BJ (cell line): ENCODE results near the gene CASTOR2. TPM values are rescaled to one million over a fixed set of nuclear protein-coding genes. Genes with fewer than 3 reads are reported as not detected.
"Not testable (repeated sequence)": the region's sequence is repeated elsewhere in the genome, so short reads cannot be mapped to it uniquely, and the experiment has no call there.

Source experiments
- CTCF ChIA-PET: fragments of 350-600 bp; formaldehyde crosslinking; extraction: SDS; loops from one replicate; lab custom pipeline; 2021; ENCODE audit warnings: antibody characterized with exemption, inconsistent platforms; lab: Yijun Ruan, JAX
- POLR2A ChIA-PET: fragments of 300-600 bp; sonication (Branson Sonifier 250); formaldehyde crosslinking; extraction: SDS; loops from one replicate; lab custom pipeline; 2021; ENCODE audit warnings: antibody characterized with exemption; lab: Charles Lee
- DNase-seq: peaks from one replicate; pipeline ENCODE4 v3.0.0-alpha.2; 2011; ENCODE audit warnings: low read depth
- H3K27me3 ChIP-seq: 2 replicates; pipeline ENCODE4 v1.6.0; 2011; ENCODE audit warnings: low read length; ENCODE audit not compliant: control insufficient read depth, insufficient read depth
- H3K36me3 ChIP-seq: 2 replicates; pipeline ENCODE4 v1.5.1; 2011; ENCODE audit warnings: low read length; ENCODE audit not compliant: control insufficient read depth, insufficient read depth
- H3K4me3 ChIP-seq: 2 replicates; pipeline ENCODE4 v1.5.1; 2011; ENCODE audit warnings: low read depth, mild to moderate bottlenecking, control low read depth, low read length
- CTCF ChIP-seq: IDR thresholded peaks from 2 replicates; pipeline ENCODE4 v1.5.1; 2011; ENCODE audit warnings: low read depth, mild to moderate bottlenecking, control low read depth, inconsistent platforms, low read length, moderate library complexity; ENCODE audit not compliant: insufficient read depth
- polyA plus RNA-seq: library from polyadenylated mRNA; depleted of rRNA; stranded (reverse); fragments of >200 nt; gene quantifications from 2 replicates; pipeline ENCODE4 v1.2.3, GENCODE V29; 2011; rRNA removed

CASTOR2 gene
- polyA plus RNA-seq, 1 experiment, result 5.7 TPM

- ChIA-PET POLR2A (no interaction called here), CTCF (interaction anchor here (1.1 kb wide), 1 partner anchor 13 kb away, joined by 3 read pairs; no protein-coding TSS in a partner anchor)
- Histone ChIP-seq H3K27me3 (no peaks in the 10 kb centered on the region), H3K4me3 (peak overlapping the region; percentile 53), H3K36me3 (peaks cover 4% of the 10 kb centered on the region)
- no peak for TF ChIP-seq CTCF
- DNase-seq, result no peak
Measured at GRCh38 chr7:75072981-75073283, 108.4 kb downstream of the CASTOR2 start.

GRCh38 chr7:75074262-75074641 is 109.7 kb downstream of the CASTOR2 start:
- CTCF ChIA-PET, result interaction anchor here (0.6 kb wide), 1 partner anchor 1273 kb away, joined by 3 read pairs; no protein-coding TSS in a partner anchor
- H3K4me3 ChIP-seq, result peak overlapping the region; percentile 53
- POLR2A ChIA-PET, DNase-seq, H3K27me3 ChIP-seq, H3K36me3 ChIP-seq: not testable (repeated sequence)

Other genes with a start within 250 kb of the CASTOR2 start
- gene NCF1, start 190.7 kb upstream of the CASTOR2 start, polyA plus RNA-seq, result not detected in 2 replicates
- gene GTF2IRD2, start 113.1 kb upstream of the CASTOR2 start, polyA plus RNA-seq, result 15.3 and 17.6 TPM in 2 replicates
- gene RCC1L, start 109.1 kb downstream of the CASTOR2 start, polyA plus RNA-seq, result 52.2 and 54.1 TPM in 2 replicates
- 16.9 and 20.2 TPM in 2 replicates for gene GTF2IRD2B, start 127.9 kb downstream of the CASTOR2 start, polyA plus RNA-seq